Measurements from ENCODE around the gene CCDC110. TPM values are rescaled to one million over a fixed set of nuclear protein-coding genes. Genes with fewer than 3 reads are reported as not detected.

CCDC110 gene
- total and polyA plus RNA-seq, 2 of the 13 experiments (the other 11 are each of a cell fraction or from before 2014, with no cell fraction given): not detected

- peaks cover 0 to 65% of the 10 kb centered on the region in 2 experiments; a peak in 3 of 5 replicates for H3K27me3 ChIP-seq (ENCODE audit: control insufficient read depth in 1 of 2, insufficient read depth in 2 of 2, low read length in 2 of 2)
- no peak for FAIRE-seq
- H2AFZ ChIP-seq (ENCODE audit: low read length): no peak overlapping the region
- BruUV-seq (replicated peaks): no TSS peak
- ChIA-PET POLR2A (no interaction called here), CTCF (ENCODE audit: low intra/inter-chr PET ratio, low total read pairs) (no interaction called here)
- intact Hi-C loops (cut with micrococcal nuclease; ENCODE audit: unreplicated experiment): no loop called here
- H3K4me1 ChIP-seq (ENCODE audit: insufficient read depth, low read length): peaks cover 12% of the 10 kb centered on the region
- TF ChIP-seq HMGXB3 (CRISPR knock-in tag; IDR thresholded peaks at IDR 0.05; ENCODE audit: borderline replicate concordance): no peak
- TF ChIP-seq HMGXB4 (CRISPR knock-in tag; IDR thresholded peaks at IDR 0.05; ENCODE audit: borderline replicate concordance in 1 of 2, low read depth in 1 of 2): no peak
- no peak for TF ChIP-seq ZNF773 (CRISPR knock-in tag; IDR thresholded peaks at IDR 0.05; ENCODE audit: borderline replicate concordance)
- TF ChIP-seq ZNF549 (CRISPR knock-in tag; IDR thresholded peaks at IDR 0.05): no peak
- TF ChIP-seq GTF3A (CRISPR knock-in tag; conservative IDR thresholded peaks at IDR 0.05): no peak
- no peak for TF ChIP-seq ZNF484 (CRISPR knock-in tag; IDR thresholded peaks at IDR 0.05; ENCODE audit: borderline replicate concordance, low read depth)
- TF ChIP-seq NFE2L2 (IDR thresholded peaks at IDR 0.05; ENCODE audit: low read length): no peak
- TF ChIP-seq ZNF362 (CRISPR knock-in tag; IDR thresholded peaks at IDR 0.05; ENCODE audit: borderline replicate concordance): no peak
- no peak for TF ChIP-seq ZFY (CRISPR knock-in tag; IDR thresholded peaks at IDR 0.05)
- TF ChIP-seq TAF1 (CRISPR knock-in tag; IDR thresholded peaks at IDR 0.05): no peak
- TF ChIP-seq SMAD3 (CRISPR knock-in tag; IDR thresholded peaks at IDR 0.05): no peak
- no peak for TF ChIP-seq NCOA1 (CRISPR knock-in tag; IDR thresholded peaks at IDR 0.05)
- TF ChIP-seq ZHX1 (CRISPR knock-in tag; IDR thresholded peaks at IDR 0.05; ENCODE audit: low read depth): no peak
- WGBS (ENCODE audit: low lambda C conversion rate): 14% methylated on average over 2 of the region's 2 CpGs
- no peak overlapping the region for H3K4me2 ChIP-seq (ENCODE audit: low read depth, low read length)
- no peaks in the 10 kb centered on the region for H3K79me2 ChIP-seq (ENCODE audit: insufficient read depth, low read length)
- no peaks in the 10 kb centered on the region for H4K20me1 ChIP-seq (ENCODE audit: insufficient read depth, low read length)
- in situ Hi-C loops (cut with HindIII; ENCODE audit: extremely low pct_ligation_motif_present, low pct_unique_long_range_greater_than_20kb): loop anchor here (25.0 kb wide), 1 partner anchor 568 kb away; no protein-coding TSS in a partner anchor
- ATAC-seq: no peak
- H3K9ac ChIP-seq (ENCODE audit: insufficient read depth, low read depth, low read length): no peak overlapping the region
- no peak overlapping the region for H3K27ac ChIP-seq (ENCODE audit: extremely low read length, insufficient read depth, low read length)
- no peaks in the 10 kb centered on the region for H3K9me3 ChIP-seq (ENCODE audit: low read length)
- no peak overlapping the region for H3K4me3 ChIP-seq (replicated peaks in 1 of 3; ENCODE audit: insufficient read depth in 1 of 3, low read depth in 2 of 3, low read length in 3 of 3)
- no peaks in the 10 kb centered on the region for H3K36me3 ChIP-seq (replicated peaks in 1 of 2; ENCODE audit: control insufficient read depth in 1 of 2, insufficient read depth in 2 of 2, low read length in 2 of 2)
- DNase-seq (ENCODE audit: low spot score): no peak
Observed at GRCh38 chr4:185468999-185469398, 2.5 kb downstream of the CCDC110 start.
